Measurements from ENCODE around the gene SLMAP. TPM values are rescaled to one million over a fixed set of nuclear protein-coding genes. Genes with fewer than 3 reads are reported as not detected.

SLMAP gene
- total and polyA plus RNA-seq, 2 of the 13 experiments (the other 11 are each of a cell fraction or from before 2014, with no cell fraction given), result 24.0 to 48.3 TPM

- TF ChIP-seq, protein P1, sequence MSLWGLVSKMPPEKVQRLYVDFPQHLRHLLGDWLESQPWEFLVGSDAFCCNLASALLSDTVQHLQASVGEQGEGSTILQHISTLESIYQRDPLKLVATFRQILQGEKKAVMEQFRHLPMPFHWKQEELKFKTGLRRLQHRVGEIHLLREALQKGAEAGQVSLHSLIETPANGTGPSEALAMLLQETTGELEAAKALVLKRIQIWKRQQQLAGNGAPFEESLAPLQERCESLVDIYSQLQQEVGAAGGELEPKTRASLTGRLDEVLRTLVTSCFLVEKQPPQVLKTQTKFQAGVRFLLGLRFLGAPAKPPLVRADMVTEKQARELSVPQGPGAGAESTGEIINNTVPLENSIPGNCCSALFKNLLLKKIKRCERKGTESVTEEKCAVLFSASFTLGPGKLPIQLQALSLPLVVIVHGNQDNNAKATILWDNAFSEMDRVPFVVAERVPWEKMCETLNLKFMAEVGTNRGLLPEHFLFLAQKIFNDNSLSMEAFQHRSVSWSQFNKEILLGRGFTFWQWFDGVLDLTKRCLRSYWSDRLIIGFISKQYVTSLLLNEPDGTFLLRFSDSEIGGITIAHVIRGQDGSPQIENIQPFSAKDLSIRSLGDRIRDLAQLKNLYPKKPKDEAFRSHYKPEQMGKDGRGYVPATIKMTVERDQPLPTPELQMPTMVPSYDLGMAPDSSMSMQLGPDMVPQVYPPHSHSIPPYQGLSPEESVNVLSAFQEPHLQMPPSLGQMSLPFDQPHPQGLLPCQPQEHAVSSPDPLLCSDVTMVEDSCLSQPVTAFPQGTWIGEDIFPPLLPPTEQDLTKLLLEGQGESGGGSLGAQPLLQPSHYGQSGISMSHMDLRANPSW (CRISPR knock-in tag; IDR thresholded peaks at IDR 0.05; ENCODE audit: borderline replicate concordance), result no peak
- 0 out of 2 replicates have a peak, but pooled peaks have one; percentile 11 for TF ChIP-seq MYC (CRISPR knock-in tag; IDR thresholded peaks at IDR 0.05; ENCODE audit: borderline replicate concordance)
- no peak for TF ChIP-seq PPARG (CRISPR knock-in tag; conservative IDR thresholded peaks at IDR 0.05)
- TF ChIP-seq, protein P2, sequence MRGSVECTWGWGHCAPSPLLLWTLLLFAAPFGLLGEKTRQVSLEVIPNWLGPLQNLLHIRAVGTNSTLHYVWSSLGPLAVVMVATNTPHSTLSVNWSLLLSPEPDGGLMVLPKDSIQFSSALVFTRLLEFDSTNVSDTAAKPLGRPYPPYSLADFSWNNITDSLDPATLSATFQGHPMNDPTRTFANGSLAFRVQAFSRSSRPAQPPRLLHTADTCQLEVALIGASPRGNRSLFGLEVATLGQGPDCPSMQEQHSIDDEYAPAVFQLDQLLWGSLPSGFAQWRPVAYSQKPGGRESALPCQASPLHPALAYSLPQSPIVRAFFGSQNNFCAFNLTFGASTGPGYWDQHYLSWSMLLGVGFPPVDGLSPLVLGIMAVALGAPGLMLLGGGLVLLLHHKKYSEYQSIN (CRISPR knock-in tag; IDR thresholded peaks at IDR 0.05; ENCODE audit: borderline replicate concordance), result no peak
- TF ChIP-seq PCBP1 (IDR thresholded peaks at IDR 0.05; ENCODE audit: borderline replicate concordance, low read depth, low read length), result no peak
- TF ChIP-seq, protein P3, sequence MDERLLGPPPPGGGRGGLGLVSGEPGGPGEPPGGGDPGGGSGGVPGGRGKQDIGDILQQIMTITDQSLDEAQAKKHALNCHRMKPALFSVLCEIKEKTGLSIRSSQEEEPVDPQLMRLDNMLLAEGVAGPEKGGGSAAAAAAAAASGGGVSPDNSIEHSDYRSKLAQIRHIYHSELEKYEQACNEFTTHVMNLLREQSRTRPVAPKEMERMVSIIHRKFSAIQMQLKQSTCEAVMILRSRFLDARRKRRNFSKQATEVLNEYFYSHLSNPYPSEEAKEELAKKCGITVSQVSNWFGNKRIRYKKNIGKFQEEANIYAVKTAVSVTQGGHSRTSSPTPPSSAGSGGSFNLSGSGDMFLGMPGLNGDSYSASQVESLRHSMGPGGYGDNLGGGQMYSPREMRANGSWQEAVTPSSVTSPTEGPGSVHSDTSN (CRISPR knock-in tag; IDR thresholded peaks at IDR 0.05), result no peak
- no peak for TF ChIP-seq ZEB1 (IDR thresholded peaks at IDR 0.05; ENCODE audit: insufficient replicate concordance, low read depth)
- TF ChIP-seq ZNF567 (CRISPR knock-in tag; IDR thresholded peaks at IDR 0.05; ENCODE audit: borderline replicate concordance), result 0 out of 2 replicates have a peak, but pooled peaks have one; percentile 52
- TF ChIP-seq SMAD9 (CRISPR knock-in tag; IDR thresholded peaks at IDR 0.05), result 0 out of 2 replicates have a peak, but pooled peaks have one; percentile 44
- TF ChIP-seq SATB2 (CRISPR knock-in tag; IDR thresholded peaks at IDR 0.05), result no peak
- no peak for TF ChIP-seq ZNF564 (CRISPR knock-in tag; IDR thresholded peaks at IDR 0.05)
- TF ChIP-seq ZNF510 (CRISPR knock-in tag; IDR thresholded peaks at IDR 0.05; ENCODE audit: low read depth), result no peak
- TF ChIP-seq ZFY (CRISPR knock-in tag; IDR thresholded peaks at IDR 0.05), result peak; percentile 34; the same call in 1 of the 2 replicates
- TF ChIP-seq, protein P4, sequence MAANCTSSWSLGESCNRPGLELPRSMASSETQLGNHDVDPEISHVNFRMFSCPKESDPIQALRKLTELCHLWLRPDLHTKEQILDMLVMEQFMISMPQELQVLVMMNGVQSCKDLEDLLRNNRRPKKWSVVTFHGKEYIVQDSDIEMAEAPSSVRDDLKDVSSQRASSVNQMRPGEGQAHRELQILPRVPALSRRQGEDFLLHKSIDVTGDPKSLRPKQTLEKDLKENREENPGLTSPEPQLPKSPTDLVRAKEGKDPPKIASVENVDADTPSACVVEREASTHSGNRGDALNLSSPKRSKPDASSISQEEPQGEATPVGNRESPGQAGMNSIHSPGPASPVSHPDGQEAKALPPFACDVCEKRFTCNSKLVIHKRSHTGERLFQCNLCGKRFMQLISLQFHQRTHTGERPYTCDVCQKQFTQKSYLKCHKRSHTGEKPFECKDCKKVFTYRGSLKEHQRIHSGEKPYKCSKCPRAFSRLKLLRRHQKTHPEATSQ (CRISPR knock-in tag; IDR thresholded peaks at IDR 0.05; ENCODE audit: borderline replicate concordance), result no peak
- TF ChIP-seq PAWR (CRISPR knock-in tag; IDR thresholded peaks at IDR 0.05; ENCODE audit: borderline replicate concordance), result no peak
- TF ChIP-seq, protein P5, sequence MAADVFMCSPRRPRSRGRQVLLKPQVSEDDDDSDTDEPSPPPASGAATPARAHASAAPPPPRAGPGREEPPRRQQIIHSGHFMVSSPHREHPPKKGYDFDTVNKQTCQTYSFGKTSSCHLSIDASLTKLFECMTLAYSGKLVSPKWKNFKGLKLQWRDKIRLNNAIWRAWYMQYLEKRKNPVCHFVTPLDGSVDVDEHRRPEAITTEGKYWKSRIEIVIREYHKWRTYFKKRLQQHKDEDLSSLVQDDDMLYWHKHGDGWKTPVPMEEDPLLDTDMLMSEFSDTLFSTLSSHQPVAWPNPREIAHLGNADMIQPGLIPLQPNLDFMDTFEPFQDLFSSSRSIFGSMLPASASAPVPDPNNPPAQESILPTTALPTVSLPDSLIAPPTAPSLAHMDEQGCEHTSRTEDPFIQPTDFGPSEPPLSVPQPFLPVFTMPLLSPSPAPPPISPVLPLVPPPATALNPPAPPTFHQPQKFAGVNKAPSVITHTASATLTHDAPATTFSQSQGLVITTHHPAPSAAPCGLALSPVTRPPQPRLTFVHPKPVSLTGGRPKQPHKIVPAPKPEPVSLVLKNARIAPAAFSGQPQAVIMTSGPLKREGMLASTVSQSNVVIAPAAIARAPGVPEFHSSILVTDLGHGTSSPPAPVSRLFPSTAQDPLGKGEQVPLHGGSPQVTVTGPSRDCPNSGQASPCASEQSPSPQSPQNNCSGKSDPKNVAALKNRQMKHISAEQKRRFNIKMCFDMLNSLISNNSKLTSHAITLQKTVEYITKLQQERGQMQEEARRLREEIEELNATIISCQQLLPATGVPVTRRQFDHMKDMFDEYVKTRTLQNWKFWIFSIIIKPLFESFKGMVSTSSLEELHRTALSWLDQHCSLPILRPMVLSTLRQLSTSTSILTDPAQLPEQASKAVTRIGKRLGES (CRISPR knock-in tag; IDR thresholded peaks at IDR 0.05; ENCODE audit: borderline replicate concordance), result no peak
- TF ChIP-seq, protein P6, sequence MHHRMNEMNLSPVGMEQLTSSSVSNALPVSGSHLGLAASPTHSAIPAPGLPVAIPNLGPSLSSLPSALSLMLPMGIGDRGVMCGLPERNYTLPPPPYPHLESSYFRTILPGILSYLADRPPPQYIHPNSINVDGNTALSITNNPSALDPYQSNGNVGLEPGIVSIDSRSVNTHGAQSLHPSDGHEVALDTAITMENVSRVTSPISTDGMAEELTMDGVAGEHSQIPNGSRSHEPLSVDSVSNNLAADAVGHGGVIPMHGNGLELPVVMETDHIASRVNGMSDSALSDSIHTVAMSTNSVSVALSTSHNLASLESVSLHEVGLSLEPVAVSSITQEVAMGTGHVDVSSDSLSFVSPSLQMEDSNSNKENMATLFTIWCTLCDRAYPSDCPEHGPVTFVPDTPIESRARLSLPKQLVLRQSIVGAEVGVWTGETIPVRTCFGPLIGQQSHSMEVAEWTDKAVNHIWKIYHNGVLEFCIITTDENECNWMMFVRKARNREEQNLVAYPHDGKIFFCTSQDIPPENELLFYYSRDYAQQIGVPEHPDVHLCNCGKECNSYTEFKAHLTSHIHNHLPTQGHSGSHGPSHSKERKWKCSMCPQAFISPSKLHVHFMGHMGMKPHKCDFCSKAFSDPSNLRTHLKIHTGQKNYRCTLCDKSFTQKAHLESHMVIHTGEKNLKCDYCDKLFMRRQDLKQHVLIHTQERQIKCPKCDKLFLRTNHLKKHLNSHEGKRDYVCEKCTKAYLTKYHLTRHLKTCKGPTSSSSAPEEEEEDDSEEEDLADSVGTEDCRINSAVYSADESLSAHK (CRISPR knock-in tag; IDR thresholded peaks at IDR 0.05; ENCODE audit: borderline replicate concordance), result no peak
Observed at GRCh38 chr3:57948080-57948671, 192.1 kb downstream of the SLMAP start (continued).
